Urothelium cell line (cell line): ENCODE data around the gene TREML1.

ENCODE experiments used
- DNase-seq: peaks from one replicate; pipeline ENCODE4 v3.0.0; 2011; ENCODE audit warnings: low spot score, mixed read lengths
- FAIRE-seq: peaks from 2 replicates; lab custom pipeline; 2011; peaks lifted over from hg19 to GRCh38; lab: Jason Lieb, UNC

The TREML1 gene

DNA sequence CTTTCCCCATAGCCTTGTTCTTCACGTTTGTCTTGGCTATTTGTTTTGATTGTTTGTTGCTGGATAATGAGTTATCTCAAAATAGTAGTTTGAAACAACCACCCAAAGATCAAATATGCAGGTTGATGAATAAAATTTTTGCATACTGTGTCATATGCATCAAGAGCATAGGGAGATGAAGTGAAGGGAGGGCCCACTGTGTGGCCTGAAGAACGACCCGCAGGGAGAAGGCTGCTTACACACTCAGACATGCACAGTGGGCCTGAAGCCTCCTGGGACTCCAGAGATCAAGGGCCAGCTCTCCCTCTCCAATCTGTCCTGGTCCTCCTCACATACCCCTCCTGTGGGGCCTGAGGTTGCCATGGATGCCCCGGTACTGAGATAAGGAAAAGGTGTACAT is 25.0 kb upstream of the TREML1 start:
- DNase-seq (no peak), FAIRE-seq (no peak)

DNA sequence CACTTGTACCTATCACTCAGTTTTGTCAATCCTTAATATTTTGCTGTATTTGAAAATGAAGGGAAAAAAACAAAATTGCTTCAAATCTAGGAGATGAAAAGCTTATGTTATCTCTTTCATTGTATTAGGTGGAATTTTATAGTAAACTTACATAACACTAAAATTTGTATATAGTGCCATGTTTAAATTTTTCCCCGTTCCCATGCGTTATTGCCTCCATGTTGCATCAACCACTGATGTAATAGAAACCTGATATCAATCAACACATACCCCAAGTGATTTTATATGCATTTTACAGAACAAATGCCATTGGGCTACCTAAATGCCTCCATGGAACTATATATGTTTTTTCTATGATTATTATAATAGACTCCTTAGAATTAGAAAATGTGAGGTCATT is 23.5 kb upstream of the TREML1 start:
- DNase-seq (no peak), FAIRE-seq (no peak)

- DNase-seq: no peak
- no peak for FAIRE-seq
These were observed 23.1 kb upstream of the TREML1 start for GRCh38 chr6:41177287-41177686.

- FAIRE-seq (no peak), DNase-seq (no peak)
These were observed 22.0 kb upstream of the TREML1 start for GRCh38 chr6:41176189-41176588.

- no peak for DNase-seq
- no peak for FAIRE-seq
These were observed 20.9 kb upstream of the TREML1 start for GRCh38 chr6:41175084-41175483.

GRCh38 chr6:41174610-41175009 is 20.5 kb upstream of the TREML1 start:
- DNase-seq (no peak), FAIRE-seq (no peak)

DNA sequence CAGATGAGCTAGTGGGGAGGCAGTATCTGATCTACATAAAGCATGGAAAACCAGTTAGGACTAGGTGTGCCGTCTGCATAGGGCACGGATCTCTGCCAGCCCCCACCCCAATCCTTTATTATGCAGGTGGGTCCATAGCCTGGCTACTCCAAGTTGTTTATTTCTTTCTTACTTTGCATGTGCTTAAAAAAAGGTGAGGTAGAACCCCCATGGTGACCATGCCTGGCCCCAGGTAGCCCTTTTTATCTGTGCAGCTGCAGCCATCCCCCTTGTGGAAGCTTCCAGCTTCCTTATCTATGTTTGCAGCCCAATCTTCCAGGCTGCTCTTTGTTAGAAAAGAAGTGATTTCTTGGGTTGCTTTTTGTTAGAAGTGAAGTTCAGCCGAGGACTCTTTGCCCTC is 17.8 kb upstream of the TREML1 start:
- no peak for DNase-seq

DNA sequence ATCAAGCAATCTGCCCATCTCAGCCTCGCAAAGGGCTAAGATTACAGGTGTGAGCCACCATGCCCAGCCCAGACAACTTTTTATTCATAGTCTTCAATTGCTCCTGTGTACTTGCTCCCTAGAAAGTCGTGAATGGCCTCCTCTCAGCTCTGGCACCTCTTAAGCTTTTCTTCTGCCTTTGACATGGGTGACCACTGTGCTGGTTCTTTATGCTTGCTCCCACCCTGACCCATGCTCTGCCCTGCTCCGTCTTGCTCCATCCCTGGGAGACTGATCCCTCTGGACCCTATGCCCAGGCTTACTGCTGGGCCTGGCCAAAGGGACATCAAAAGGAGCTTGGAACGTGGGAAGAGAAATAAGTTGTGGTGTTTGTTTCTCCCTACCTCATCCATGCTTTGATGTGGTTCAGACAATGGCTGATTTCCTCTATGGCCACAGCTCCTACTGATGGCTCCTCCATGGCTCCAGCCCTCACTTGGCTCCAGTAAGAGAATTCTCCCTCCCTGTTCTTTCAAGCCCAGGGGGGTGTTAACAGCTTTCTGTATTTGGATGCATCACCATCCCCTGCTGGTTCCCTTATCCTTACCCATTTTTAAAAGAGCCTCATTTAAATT is 16.5 kb upstream of the TREML1 start:
- DNase-seq (no peak), FAIRE-seq (no peak)

More for the DNA sequence above, 17.8 kb upstream of the TREML1 start:
- no peak for FAIRE-seq

DNA sequence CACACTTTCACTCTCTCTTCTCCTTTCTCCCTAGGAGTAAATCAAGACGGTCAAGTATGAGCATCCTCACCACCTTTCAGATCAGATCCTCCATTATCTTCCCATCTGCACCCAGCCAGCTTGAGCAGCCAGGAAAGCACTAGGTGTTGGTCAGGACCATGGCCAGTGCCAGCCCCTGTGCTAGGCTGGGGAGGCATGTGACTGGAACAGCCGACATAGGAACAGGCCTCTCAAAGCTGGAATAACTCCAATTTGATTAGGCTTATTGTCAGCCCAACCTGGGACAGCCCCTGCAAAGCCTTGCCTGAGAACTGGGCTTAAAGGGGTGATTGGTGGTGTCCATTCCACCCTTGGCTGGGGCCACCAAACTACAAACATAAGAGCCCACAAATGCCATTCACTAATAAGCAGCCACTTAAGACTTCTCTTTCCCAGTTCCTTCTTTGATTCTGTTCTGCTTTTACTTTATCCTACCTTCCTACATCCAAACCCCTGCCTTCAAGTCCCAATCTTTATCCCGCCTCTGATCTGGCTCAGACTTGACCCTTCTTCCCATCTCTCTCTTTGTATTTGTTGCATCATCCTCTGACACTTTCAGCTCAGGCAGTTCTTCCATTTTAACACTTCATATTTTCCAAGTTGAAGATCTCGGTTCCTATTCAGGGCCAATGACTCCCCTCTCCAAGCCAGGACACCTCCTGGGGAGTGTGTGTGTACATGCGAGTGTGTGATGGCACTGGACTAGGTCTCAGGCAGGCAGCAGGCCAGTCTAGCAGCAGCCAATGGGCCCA is 13.2 kb upstream of the TREML1 start:
- DNase-seq (peak; percentile 52), FAIRE-seq (peak; percentile 23)

- FAIRE-seq: no peak
- no peak for DNase-seq
These were observed 10.5 kb upstream of the TREML1 start for GRCh38 chr6:41164551-41165120.

DNA sequence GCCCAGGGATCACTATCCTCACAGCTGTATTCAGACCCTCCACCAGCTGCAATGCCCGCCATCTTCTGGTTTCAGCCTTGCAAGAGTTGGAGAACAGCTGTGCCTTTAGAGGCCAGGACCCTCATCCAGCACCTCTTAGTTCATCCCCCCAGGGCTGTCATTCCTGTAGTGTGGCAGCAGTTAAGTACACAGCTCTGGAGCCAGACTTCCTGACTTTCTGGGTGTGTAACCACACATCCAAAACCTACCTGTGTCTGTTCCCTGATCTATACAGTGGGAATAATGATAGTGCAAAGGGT is 9.2 kb upstream of the TREML1 start:
- DNase-seq: no peak
- FAIRE-seq: no peak

DNA sequence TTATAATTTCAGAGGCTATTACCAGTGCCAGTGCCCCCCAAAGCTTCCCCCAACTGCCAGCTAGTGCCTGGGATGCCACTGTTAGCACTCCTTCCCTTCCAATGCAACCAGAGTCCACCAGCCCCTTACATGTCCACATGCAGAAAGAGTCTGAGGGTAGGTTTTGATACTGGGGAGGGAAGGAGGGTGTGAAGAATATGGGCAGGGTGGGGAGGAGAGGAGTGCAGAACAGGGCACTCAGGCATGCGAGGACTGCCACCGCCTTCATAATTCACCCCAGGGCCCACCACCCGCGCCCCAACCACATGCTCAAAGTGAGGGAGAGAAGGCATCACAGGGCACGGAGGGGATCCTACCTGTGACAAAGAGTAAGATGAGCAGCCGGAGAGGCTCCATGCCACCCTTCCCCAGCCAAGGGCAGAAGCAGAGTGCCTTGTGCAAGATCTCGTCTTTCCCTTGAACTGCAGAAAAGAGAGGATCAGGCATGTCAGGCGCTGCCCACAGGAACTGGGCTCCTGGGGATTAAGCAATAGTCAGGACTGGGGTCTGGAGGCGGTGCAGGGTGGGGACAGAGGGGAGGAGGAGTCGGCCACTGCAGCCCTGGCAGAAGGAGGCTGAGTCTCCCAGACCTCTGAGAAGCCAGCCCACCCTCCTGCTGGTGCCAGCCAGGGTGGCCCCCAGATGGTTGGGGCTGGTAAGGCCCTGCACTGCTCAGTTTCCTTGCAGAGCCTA is 8.7 kb upstream of the TREML1 start, which contains the start of gene TREM2:
TREM2 (minus strand) TSS at position 430 of the 732 bp plus-strand sequence; CDS start at position 396, 34 bp downstream.
- FAIRE-seq (no peak), DNase-seq (no peak)

DNA sequence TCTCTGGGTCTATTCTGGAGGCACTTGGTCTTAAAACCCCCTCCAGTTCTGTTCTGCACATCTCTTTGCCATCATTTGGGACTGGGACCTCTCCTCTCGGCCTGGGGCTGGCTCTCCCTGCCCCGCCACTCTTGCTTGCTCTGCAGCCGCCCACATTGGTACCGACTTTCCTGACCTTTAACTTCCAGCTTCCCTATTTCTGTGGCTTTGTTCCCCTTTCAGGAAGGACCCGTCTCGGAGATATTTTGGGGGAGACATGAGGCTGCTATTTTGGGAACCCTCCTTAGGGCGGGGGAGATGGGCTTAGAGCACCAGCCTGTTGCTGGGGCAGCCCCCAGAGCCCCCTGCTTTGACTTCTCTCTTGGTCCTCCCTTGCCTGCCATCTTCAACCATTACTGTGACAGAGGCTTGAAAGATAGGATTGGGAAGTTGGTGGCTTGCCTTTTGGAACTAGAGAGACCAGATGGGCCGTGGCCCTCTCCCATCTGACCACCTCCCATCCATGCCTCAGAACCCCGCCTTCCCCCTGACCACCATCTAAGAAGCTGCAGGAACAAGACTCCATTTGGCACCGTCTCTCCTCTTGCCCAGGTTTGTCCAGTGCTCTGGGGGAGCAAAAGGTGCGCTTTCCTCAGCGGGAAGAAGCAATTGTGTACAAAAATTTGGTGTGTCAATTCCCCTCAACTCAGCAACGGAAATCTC is 7.9 kb upstream of the TREML1 start:
- no peak for FAIRE-seq
- no peak for DNase-seq

GRCh38 chr6:41161380-41161779 is 7.2 kb upstream of the TREML1 start:
- FAIRE-seq (no peak), DNase-seq (no peak)

DNA sequence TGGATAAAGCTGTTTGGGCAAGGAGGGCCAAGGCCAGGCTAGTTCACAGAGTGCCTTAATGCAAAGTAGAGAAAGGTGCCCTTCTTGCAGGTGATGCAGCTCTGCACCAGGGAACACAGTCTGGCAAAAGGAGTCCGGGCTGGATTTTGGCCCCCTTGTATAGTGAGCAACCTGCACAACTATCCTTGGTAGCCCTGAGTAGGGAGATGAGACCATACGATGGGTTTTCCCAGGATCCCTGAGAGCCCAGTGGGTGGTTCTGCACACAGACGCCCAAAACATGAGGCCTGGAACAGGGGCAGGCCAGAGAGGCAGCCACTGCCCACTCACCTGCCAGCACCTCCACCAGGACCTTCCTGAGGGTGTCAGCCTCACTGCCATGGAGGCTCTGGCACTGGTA is 6.8 kb upstream of the TREML1 start:
- no peak for FAIRE-seq

DNA sequence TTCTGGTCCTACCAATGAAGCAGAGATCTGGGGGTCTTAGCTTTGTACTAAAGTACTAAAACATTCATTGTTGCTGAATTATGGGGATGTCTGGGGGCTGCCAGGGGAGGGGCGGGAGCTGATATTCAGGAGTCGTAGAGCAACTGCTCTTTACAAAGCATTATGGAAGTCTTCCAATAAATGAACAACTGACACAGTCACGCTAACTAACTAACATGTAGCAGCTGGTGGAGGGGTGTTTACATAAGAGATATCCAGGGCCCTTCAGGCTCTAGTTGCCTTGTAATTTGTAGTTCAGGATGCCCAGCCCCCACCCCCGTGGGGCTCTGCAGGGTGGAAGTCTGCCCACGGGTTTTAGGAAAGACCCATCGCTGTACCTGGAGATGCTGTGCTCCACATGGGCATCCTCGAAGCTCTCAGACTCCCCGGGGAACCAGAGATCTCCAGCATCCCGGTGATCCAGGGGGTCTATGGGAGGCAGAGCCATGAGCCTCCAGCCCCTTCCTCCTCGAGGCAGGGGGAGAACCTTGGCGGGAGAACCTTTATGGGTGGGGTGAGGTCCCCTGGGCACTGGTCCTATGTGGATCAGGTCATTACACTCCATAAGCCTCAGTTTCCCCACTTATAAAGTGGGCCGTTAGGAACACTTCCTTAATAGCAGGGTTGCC is 5.4 kb upstream of the TREML1 start:
- no peak for DNase-seq
- no peak for FAIRE-seq

More for the DNA sequence above, 6.8 kb upstream of the TREML1 start:
- no peak for DNase-seq

- no peak for FAIRE-seq
- DNase-seq: no peak
These were observed 3.2 kb upstream of the TREML1 start for GRCh38 chr6:41157323-41157722.

- FAIRE-seq: no peak
These were observed 2.6 kb upstream of the TREML1 start for GRCh38 chr6:41156771-41157170.

GRCh38 chr6:41156001-41156400 is 1.9 kb upstream of the TREML1 start:
- FAIRE-seq: no peak
- DNase-seq: no peak

More at GRCh38 chr6:41156771-41157170, 2.6 kb upstream of the TREML1 start:
- DNase-seq: no peak

DNA sequence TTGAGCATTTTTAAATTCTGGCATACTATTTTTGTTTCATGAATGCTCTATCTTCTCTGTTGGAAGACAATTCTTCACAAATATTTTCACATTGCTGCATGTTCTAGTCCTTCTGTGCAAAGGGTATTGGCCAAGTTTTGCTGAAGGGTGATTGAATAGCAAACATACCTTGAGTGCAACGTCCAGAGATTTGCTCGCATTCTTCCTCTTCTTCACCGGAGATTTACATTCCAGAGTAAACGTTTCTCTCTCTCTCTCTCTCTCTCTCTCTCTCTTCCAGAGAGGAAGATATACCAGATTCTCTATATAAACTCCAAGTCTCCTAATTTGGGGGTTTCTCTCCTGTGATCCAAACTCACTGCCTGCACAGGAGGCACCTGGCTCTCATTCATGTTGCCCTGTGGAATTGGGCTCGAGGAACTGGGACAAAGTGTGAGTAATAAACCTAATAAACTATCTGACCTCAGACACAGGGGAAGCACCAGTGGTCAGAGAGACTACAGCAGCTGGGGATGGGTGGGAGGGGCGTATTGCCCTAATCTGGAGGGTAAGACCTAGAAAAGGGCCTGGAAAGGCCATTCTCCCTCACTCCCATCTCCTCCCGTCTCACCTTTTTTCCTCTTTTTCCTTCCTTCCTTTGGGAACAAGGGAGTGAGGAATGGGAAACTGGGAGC is 1.1 kb upstream of the TREML1 start:
- DNase-seq (no peak), FAIRE-seq (no peak)
